ENCODE results near the gene PRTG. TPM values are rescaled to one million over a fixed set of nuclear protein-coding genes. Genes with fewer than 3 reads are reported as not detected.
A peak's percentile ranks its signal among the peaks of the same experiment; 100 is the strongest.

PRTG gene
- total and polyA plus RNA-seq, 2 of the 13 experiments (the other 11 are each of a cell fraction or from before 2014, with no cell fraction given): 13.2 to 22.3 TPM

GRCh38 chr15:55742498-55742926 is 440 bp downstream of the PRTG start (continued):
- TF ChIP-seq NR2F1 (CRISPR knock-in tag; IDR thresholded peaks at IDR 0.05): no peak
- TF ChIP-seq, protein P1, sequence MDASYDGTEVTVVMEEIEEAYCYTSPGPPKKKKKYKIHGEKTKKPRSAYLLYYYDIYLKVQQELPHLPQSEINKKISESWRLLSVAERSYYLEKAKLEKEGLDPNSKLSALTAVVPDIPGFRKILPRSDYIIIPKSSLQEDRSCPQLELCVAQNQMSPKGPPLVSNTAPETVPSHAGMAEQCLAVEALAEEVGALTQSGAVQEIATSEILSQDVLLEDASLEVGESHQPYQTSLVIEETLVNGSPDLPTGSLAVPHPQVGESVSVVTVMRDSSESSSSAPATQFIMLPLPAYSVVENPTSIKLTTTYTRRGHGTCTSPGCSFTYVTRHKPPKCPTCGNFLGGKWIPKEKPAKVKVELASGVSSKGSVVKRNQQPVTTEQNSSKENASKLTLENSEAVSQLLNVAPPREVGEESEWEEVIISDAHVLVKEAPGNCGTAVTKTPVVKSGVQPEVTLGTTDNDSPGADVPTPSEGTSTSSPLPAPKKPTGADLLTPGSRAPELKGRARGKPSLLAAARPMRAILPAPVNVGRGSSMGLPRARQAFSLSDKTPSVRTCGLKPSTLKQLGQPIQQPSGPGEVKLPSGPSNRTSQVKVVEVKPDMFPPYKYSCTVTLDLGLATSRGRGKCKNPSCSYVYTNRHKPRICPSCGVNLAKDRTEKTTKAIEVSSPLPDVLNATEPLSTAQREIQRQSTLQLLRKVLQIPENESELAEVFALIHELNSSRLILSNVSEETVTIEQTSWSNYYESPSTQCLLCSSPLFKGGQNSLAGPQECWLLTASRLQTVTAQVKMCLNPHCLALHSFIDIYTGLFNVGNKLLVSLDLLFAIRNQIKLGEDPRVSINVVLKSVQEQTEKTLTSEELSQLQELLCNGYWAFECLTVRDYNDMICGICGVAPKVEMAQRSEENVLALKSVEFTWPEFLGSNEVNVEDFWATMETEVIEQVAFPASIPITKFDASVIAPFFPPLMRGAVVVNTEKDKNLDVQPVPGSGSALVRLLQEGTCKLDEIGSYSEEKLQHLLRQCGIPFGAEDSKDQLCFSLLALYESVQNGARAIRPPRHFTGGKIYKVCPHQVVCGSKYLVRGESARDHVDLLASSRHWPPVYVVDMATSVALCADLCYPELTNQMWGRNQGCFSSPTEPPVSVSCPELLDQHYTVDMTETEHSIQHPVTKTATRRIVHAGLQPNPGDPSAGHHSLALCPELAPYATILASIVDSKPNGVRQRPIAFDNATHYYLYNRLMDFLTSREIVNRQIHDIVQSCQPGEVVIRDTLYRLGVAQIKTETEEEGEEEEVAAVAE (CRISPR knock-in tag; IDR thresholded peaks at IDR 0.05; ENCODE audit: borderline replicate concordance): no peak
- TF ChIP-seq ZNF296 (CRISPR knock-in tag; conservative IDR thresholded peaks at IDR 0.05): no peak
- no peak for TF ChIP-seq RBM22 (optimal IDR thresholded peaks at IDR 0.05; ENCODE audit: low read length)
- TF ChIP-seq ZNF30 (CRISPR knock-in tag; IDR thresholded peaks at IDR 0.05): no peak
- TF ChIP-seq SNAPC5 (CRISPR knock-in tag; IDR thresholded peaks at IDR 0.05; ENCODE audit: borderline replicate concordance): no peak
- TF ChIP-seq, protein P2, sequence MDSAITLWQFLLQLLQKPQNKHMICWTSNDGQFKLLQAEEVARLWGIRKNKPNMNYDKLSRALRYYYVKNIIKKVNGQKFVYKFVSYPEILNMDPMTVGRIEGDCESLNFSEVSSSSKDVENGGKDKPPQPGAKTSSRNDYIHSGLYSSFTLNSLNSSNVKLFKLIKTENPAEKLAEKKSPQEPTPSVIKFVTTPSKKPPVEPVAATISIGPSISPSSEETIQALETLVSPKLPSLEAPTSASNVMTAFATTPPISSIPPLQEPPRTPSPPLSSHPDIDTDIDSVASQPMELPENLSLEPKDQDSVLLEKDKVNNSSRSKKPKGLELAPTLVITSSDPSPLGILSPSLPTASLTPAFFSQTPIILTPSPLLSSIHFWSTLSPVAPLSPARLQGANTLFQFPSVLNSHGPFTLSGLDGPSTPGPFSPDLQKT (CRISPR knock-in tag; IDR thresholded peaks at IDR 0.05; ENCODE audit: borderline replicate concordance): no peak
- TF ChIP-seq ZNF792 (CRISPR knock-in tag; IDR thresholded peaks at IDR 0.05): no peak
- no peak for TF ChIP-seq ZNF672 (CRISPR knock-in tag; IDR thresholded peaks at IDR 0.05)
- no peak for TF ChIP-seq FOXO1 (CRISPR knock-in tag; IDR thresholded peaks at IDR 0.05)
- no peak for TF ChIP-seq FUBP1 (CRISPR knock-in tag; IDR thresholded peaks at IDR 0.05; ENCODE audit: borderline replicate concordance)
- TF ChIP-seq ZNF569 (CRISPR knock-in tag; IDR thresholded peaks at IDR 0.05; ENCODE audit: borderline replicate concordance): no peak
- TF ChIP-seq ZNF670 (CRISPR knock-in tag; IDR thresholded peaks at IDR 0.05; ENCODE audit: borderline replicate concordance): no peak
- 0 out of 4 replicates have a peak, but pooled peaks of 1 of the 2 experiments have one; percentile 22 for TF ChIP-seq REST (IDR thresholded peaks at IDR 0.05; ENCODE audit: borderline replicate concordance in 1 of 2, low read depth in 1 of 2, low read length in 2 of 2)
- no peak for TF ChIP-seq FOXJ3 (CRISPR knock-in tag; IDR thresholded peaks at IDR 0.05; ENCODE audit: borderline replicate concordance)
- no peak for TF ChIP-seq SRF (IDR thresholded peaks at IDR 0.05; ENCODE audit: low read depth, low read length)
- TF ChIP-seq ZNF724P (CRISPR knock-in tag; IDR thresholded peaks at IDR 0.05; ENCODE audit: borderline replicate concordance): no peak
- TF ChIP-seq ZNF292 (CRISPR knock-in tag; IDR thresholded peaks at IDR 0.05; ENCODE audit: borderline replicate concordance, low read depth): no peak
- no peak for TF ChIP-seq SMAD3 (CRISPR knock-in tag; IDR thresholded peaks at IDR 0.05)

Data from HepG2 (cell line).